Spleen (tissue), 11 donors: ENCODE data around the gene SHOX. TPM values are rescaled to one million over a fixed set of nuclear protein-coding genes. Genes with fewer than 3 reads are reported as not detected.

ENCODE experiments used
- DNase-seq: peaks from one replicate; pipeline ENCODE4 v3.0.0-alpha.2; 2020
- H3K27ac ChIP-seq, 8 donors: fragments of 200-600 bp; sonication (generic) in 7 of 8; 1 replicate in 4 of 8; 2 replicates in 4 of 8; pipeline versions ENCODE4 v1.5.0 to v1.8.0; 2016 to 2021; ENCODE audit warnings: inconsistent platforms in 4 of 8, mild to moderate bottlenecking in 4 of 8, moderate library complexity in 1 of 8
- H3K27me3 ChIP-seq, 7 donors: fragments of 200-600 bp; sonication (generic) in 6 of 7; replicated peaks in 1 of 7; 1 replicate in 4 of 7; 2 replicates in 3 of 7; pipeline versions ENCODE4 v1.5.0 to v1.8.0; 2016 to 2021; ENCODE audit warnings: inconsistent platforms in 3 of 7, mild to moderate bottlenecking in 1 of 7
- H3K36me3 ChIP-seq, 6 donors: fragments of 200-600 bp; sonication (generic) in 5 of 6; 1 replicate in 4 of 6; 2 replicates in 2 of 6; pipeline versions ENCODE4 v1.5.0 to v1.8.0; 2016 to 2021; ENCODE audit warnings: inconsistent platforms in 2 of 6
- H3K4me1 ChIP-seq, 6 donors: fragments of 200-600 bp; sonication (generic) in 5 of 6; 1 replicate in 3 of 6; 2 replicates in 3 of 6; pipeline versions ENCODE4 v1.5.0 to v1.8.0; 2016 to 2021; ENCODE audit warnings: inconsistent platforms in 3 of 6
- H3K4me3 ChIP-seq, 8 donors: fragments of 200-600 bp; sonication (generic) in 7 of 8; 1 replicate in 4 of 8; 2 replicates in 4 of 8; pipeline versions ENCODE4 v1.5.0 to v1.8.0; 2016 to 2021; ENCODE audit warnings: inconsistent platforms in 4 of 8, mild to moderate bottlenecking in 4 of 8, moderate library complexity in 2 of 8
- H3K9me3 ChIP-seq, 8 donors: fragments of 200-600 bp; sonication (generic) in 7 of 8; 1 replicate in 4 of 8; 2 replicates in 4 of 8; pipeline versions ENCODE4 v1.5.0 to v1.8.0; 2016 to 2021; ENCODE audit warnings: inconsistent platforms in 4 of 8
- CTCF ChIP-seq, 11 experiments: fragments of 200-600 bp in 7 of 11; fragments of 450-650 bp in 4 of 11; sonication (generic) in 4 of 11; IDR thresholded peaks in 8 of 11; conservative IDR thresholded peaks in 3 of 11; 1 replicate in 7 of 11; 2 replicates in 4 of 11; pipeline versions ENCODE4 v1.4.0 to v1.8.0; 2016 to 2021; ENCODE audit warnings: antibody characterized with exemption in 11 of 11, inconsistent platforms in 4 of 11, mild to moderate bottlenecking in 1 of 11
- POLR2A ChIP-seq, 3 donors: fragments of 450-650 bp; IDR thresholded peaks; one replicate each; pipeline ENCODE4 v1.5.1; 2017; ENCODE audit warnings: antibody characterized with exemption in 3 of 3, mild to moderate bottlenecking in 1 of 3
- POLR2AphosphoS5 ChIP-seq, 3 donors: sonication (generic); formaldehyde crosslinking; IDR thresholded peaks; one replicate each; pipeline ENCODE4 v1.5.1; 2017; ENCODE audit warnings: antibody characterized with exemption in 3 of 3
- WGBS, 5 donors: extraction: QIAGEN DNeasy Blood & Tissue Kit in 3 of 5; methylation state at CpG; one replicate each; pipeline versions ENCODE4 v1.1.5 to v1.1.7; 2013 to 2018; 5-methylcytosine and 5-hydroxymethylcytosine counted together
- intact Hi-C: fragments of 100-400 bp; cut with DNase I; formaldehyde crosslinking; loops from one replicate; pipeline ENCODE4 v1.15.0; 2023; ENCODE audit warnings: low total_unique reads
- polyA plus RNA-seq, 3 donors: library from polyadenylated mRNA; stranded (reverse); fragments of 200-250 nt; gene quantifications; one replicate each; pipeline ENCODE4 v1.2.1, GENCODE V29; 2013
- total RNA-seq, 7 donors: library from RNA; depleted of rRNA in 3 of 7; stranded (reverse); fragments of >200 nt in 3 of 7; fragmentation: NEBNext Ultra II Directional in 4 of 7; extraction: Animal tissue kit (Norgen Biotek cat#: 25700) in 4 of 7; gene quantifications; one replicate each; pipeline versions ENCODE4 v1.1.0 to v1.2.1, GENCODE V29; 2016 to 2021
- donor health status: healthy with polysubstance abuse.
- donor health status: DM: no; HTN: no; CAD: no; lungs with moderate emphysema.
- donor health status: DM: no; HTN: no; CAD: no.
- donor health status: Bipolar disorder and iron deficiency.
- donor health status: healthy.
- donor health status: DM: no; HTN: no; CAD: no.
- donor health status: DM: yes; HTN: yes; CAD: no.

Gene SHOX
- total and polyA plus RNA-seq, 10 donors: not detected

- Histone ChIP-seq H3K27ac (no peak overlapping the region), H3K9me3 (peaks cover 0 to 27% (median 0%) of the 10 kb centered on the region in 8 donors), H3K36me3 (no peaks in the 10 kb centered on the region), H3K27me3 (peaks cover 0 to 26% (median 0%) of the 10 kb centered on the region in 7 donors), H3K4me1 (no peaks in the 10 kb centered on the region), H3K4me3 (no peak overlapping the region)
- intact Hi-C loops: no loop called here
- no peak for TF ChIP-seq CTCF (IDR thresholded peaks at IDR 0.05 in 8 of 11, conservative IDR thresholded peaks at IDR 0.05 in 3 of 11)
- no peak for TF ChIP-seq POLR2A (IDR thresholded peaks at IDR 0.05)
- no peak for TF ChIP-seq POLR2AphosphoS5 (IDR thresholded peaks at IDR 0.05)
- no peak for DNase-seq
- WGBS, 5 donors: 4 to 14% (median 7%) methylated on average over 13 of the region's 13 CpGs
These were observed 40.1 kb downstream of the SHOX start for GRCh38 chrX:670645-671044.

GRCh38 chrX:672931-673330, 42.3 kb downstream of the SHOX start:
- Histone ChIP-seq H3K9me3 (peaks cover 0 to 14% (median 0%) of the 10 kb centered on the region in 8 donors), H3K36me3 (no peaks in the 10 kb centered on the region), H3K27me3 (peaks cover 0 to 26% (median 0%) of the 10 kb centered on the region in 7 donors), H3K4me1 (no peaks in the 10 kb centered on the region), H3K4me3 (no peak overlapping the region), H3K27ac (no peak overlapping the region)
- TF ChIP-seq POLR2A (IDR thresholded peaks at IDR 0.05) (no peak), CTCF (IDR thresholded peaks at IDR 0.05 in 8 of 11, conservative IDR thresholded peaks at IDR 0.05 in 3 of 11) (no peak), POLR2AphosphoS5 (IDR thresholded peaks at IDR 0.05) (no peak)
- intact Hi-C loops: no loop called here
- DNase-seq: no peak
- WGBS, 5 donors: 81 to 93% (median 86%) methylated on average over 7 of the region's 7 CpGs

- peaks cover 0 to 21% (median 0%) of the 10 kb centered on the region in 7 donors for H3K27me3 ChIP-seq
- no peak for TF ChIP-seq POLR2AphosphoS5 (IDR thresholded peaks at IDR 0.05)
- TF ChIP-seq POLR2A (IDR thresholded peaks at IDR 0.05): no peak
- no peak for TF ChIP-seq CTCF (IDR thresholded peaks at IDR 0.05 in 8 of 11, conservative IDR thresholded peaks at IDR 0.05 in 3 of 11)
- no peak for DNase-seq
- H3K27ac ChIP-seq: no peak overlapping the region
- H3K9me3 ChIP-seq: peaks cover 0 to 4% (median 0%) of the 10 kb centered on the region in 8 donors
- no peak overlapping the region for H3K4me3 ChIP-seq
- intact Hi-C loops: no loop called here
- 28 to 52% (median 44%) methylated on average over 6 to 7 of the region's 7 CpGs for WGBS, 5 donors
- no peaks in the 10 kb centered on the region for H3K4me1 ChIP-seq
- H3K36me3 ChIP-seq: no peaks in the 10 kb centered on the region
These were observed 44.8 kb downstream of the SHOX start for GRCh38 chrX:675279-675954.

GRCh38 chrX:675955-676295, 45.3 kb downstream of the SHOX start:
- intact Hi-C loops: no loop called here
- DNase-seq: peak; percentile 38
- TF ChIP-seq POLR2AphosphoS5 (IDR thresholded peaks at IDR 0.05) (no peak), CTCF (IDR thresholded peaks at IDR 0.05 in 8 of 11, conservative IDR thresholded peaks at IDR 0.05 in 3 of 11) (no peak), POLR2A (IDR thresholded peaks at IDR 0.05) (no peak)

More at GRCh38 chrX:675955-676295, 45.3 kb downstream of the SHOX start:
- Histone ChIP-seq H3K36me3 (no peaks in the 10 kb centered on the region), H3K9me3 (peaks cover 0 to 4% (median 0%) of the 10 kb centered on the region in 8 donors), H3K4me3 (no peak overlapping the region), H3K27me3 (peaks cover 0 to 16% (median 0%) of the 10 kb centered on the region in 7 donors), H3K4me1 (no peaks in the 10 kb centered on the region), H3K27ac (no peak overlapping the region)
- 46 to 76% (median 63%) methylated on average over 13 to 15 of the region's 15 CpGs for WGBS, 5 donors
